ENCODE results near the gene SENP3.
A peak's percentile ranks its signal among the peaks of the same experiment; 100 is the strongest.

Gene SENP3

GRCh38 chr17:7576432-7576937 is 14.8 kb downstream of the SENP3 start:
- DNase-seq (ENCODE audit: low read depth in 2 of 2), result no peak

DNA sequence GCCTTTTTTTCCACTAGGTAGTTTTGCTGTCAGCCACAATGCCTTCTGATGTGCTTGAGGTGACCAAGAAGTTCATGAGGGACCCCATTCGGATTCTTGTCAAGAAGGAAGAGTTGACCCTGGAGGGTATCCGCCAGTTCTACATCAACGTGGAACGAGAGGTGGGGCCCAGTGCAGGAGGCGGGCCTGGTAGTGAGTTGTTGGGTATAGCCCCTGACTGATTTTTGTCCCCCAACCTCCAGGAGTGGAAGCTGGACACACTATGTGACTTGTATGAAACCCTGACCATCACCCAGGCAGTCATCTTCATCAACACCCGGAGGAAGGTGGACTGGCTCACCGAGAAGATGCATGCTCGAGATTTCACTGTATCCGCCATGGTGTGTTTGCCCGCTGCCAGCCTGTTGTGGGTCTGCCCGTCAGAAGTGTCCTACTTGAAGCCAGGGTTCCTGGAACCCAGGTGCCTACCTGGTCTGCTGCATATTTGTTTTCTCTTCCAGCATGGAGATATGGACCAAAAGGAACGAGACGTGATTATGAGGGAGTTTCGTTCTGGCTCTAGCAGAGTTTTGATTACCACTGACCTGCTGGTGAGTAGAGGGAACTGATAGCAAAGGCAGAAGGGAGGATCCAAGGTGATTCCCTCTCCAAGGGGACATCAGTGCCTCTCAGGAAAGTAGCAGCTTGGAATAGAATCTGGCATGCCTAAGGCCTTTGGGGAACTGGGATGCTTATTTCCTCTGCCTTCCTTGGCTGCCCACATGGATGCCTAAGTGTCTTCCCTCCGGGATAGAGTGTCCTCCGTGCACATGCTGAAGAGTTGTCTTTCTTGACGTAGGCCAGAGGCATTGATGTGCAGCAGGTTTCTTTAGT is 15.8 kb downstream of the SENP3 start:
- no peak for DNase-seq (ENCODE audit: low read depth in 2 of 2)

- peak; percentile 53 to 55 for DNase-seq (ENCODE audit: low read depth in 2 of 2)
These were observed 17.5 kb downstream of the SENP3 start, which contains the start of gene CD68 for GRCh38 chr17:7579001-7579833. Gene CD68, plus strand, starts transcription at chr17:7579638. Its CDS starts 40 bp downstream, at chr17:7579678.

GRCh38 chr17:7579834-7580603 is 18.3 kb downstream of the SENP3 start:
- no peak for DNase-seq (ENCODE audit: low read depth in 2 of 2)

DNA sequence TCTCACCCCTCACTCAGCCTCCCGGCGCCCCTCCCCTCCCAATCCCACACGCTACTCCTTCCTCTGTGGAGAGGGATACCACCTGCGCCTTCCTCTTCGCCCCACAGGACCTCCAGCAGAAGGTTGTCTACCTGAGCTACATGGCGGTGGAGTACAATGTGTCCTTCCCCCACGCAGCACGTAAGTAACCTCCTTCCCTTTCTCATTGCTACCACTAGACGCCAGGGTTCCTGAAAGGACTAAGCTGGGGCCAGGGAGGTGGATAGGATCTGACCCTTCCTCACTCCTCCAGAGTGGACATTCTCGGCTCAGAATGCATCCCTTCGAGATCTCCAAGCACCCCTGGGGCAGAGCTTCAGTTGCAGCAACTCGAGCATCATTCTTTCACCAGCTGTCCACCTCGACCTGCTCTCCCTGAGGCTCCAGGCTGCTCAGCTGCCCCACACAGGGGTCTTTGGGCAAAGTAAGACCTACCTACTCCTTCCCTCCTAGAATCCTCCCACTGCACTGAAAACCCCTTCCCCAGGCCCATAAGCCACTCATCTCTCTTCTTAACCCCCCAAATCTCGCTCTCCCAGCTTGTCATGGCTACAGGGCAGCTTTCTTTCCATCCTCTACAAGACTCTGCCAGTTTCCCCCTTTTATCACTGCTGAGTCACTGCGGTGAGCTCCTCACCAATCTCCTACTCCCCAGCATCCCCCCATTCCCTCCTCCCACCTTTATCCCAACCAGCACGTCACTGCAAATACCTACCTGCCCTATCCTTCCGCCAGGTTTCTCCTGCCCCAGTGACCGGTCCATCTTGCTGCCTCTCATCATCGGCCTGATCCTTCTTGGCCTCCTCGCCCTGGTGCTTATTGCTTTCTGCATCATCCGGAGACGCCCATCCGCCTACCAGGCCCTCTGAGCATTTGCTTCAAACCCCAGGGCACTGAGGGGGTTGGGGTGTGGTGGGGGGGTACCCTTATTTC is 19.2 kb downstream of the SENP3 start:
- no peak for DNase-seq (ENCODE audit: low read depth in 2 of 2)

DNA sequence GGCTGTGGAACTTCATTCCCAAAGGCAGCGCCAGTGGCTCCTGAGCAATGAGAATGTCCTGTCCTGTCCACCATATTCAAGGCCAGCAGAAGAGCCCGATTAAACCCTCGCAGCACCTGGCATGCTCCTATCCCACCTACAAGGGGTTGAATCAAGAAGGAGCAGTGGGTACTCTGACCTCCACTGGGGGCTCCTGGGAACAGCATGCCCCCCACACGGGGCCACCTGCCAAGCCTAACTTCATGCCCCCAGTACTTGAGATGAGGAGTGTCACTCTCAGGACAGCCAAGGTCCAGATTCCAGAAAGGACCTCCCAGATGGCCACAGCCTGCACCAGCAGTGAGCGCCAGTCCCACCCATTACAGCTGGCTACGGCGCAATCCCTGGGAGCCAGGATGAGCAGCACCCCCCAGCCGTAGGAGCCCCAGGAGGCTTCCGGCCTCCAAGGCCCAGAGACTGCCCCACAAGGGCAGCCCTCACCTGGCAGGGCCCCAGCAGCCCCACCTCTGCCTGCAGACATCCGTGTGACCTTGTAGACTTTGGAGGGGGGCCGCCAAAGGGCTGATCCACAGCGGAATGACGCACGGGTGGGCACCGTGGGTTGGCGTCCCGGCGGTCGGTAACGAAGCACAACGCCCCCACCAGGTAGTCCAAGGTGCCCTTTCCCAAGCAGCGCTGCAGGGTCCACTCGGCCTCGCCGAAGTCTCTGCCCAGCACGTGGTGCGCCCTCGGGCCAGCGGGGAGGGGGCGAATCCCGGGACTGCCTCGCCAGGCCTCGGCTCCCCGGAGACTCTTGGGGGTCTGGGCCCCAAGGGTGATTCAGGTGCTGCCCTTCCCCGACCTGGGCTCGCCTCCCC is 20.9 kb downstream of the SENP3 start:
- no peak for DNase-seq (ENCODE audit: low read depth in 2 of 2)

DNA sequence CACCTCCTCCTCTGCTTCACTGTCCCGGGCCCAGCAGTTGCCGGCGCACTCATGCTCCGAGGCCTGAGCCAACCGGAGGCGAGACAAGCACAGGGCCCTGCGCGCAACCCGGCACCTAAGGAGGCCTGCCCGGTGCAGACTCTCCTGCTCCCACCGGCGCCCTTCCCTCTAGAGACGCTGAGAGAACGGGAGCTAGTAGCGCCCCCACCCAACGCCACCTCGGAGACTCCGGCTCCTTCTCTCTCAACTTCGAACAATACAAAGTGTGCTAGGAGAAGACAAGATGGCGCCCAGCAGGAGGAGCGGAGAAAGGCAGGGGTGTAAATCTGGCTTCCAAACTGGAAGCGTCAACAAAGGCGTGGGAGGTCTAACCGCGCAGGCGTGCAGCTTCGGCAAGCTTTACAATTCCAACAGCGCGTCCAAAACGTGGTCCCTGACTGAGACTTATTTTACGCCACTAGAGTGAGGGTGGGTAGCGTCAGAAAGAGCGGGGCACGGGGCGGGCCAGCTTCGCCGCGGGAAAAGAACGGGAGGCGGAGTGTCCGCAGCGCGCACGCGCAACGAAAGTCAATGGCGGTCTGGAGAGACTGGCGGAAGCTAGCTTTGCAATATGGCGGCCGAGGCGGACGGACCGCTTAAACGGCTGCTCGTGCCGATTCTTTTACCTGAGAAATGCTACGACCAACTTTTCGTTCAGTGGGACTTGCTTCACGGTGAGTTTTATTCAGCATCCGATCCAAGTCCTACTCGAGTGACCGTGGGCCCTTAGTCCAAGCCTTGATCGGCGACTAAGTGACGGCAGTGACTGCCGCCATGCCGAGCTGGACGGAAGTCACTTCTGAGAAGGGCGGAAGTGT is 21.8 kb downstream of the SENP3 start, which contains the start of gene MPDU1:
MPDU1 (plus strand) TSS at position 600 of the 857 bp plus-strand sequence; CDS start at position 611, 11 bp downstream.
- peak; percentile 90 to 91 for DNase-seq (ENCODE audit: low read depth in 2 of 2)

- no peak for DNase-seq (ENCODE audit: low read depth in 2 of 2)
These were observed 25.1 kb downstream of the SENP3 start for GRCh38 chr17:7586673-7587419.

DNA sequence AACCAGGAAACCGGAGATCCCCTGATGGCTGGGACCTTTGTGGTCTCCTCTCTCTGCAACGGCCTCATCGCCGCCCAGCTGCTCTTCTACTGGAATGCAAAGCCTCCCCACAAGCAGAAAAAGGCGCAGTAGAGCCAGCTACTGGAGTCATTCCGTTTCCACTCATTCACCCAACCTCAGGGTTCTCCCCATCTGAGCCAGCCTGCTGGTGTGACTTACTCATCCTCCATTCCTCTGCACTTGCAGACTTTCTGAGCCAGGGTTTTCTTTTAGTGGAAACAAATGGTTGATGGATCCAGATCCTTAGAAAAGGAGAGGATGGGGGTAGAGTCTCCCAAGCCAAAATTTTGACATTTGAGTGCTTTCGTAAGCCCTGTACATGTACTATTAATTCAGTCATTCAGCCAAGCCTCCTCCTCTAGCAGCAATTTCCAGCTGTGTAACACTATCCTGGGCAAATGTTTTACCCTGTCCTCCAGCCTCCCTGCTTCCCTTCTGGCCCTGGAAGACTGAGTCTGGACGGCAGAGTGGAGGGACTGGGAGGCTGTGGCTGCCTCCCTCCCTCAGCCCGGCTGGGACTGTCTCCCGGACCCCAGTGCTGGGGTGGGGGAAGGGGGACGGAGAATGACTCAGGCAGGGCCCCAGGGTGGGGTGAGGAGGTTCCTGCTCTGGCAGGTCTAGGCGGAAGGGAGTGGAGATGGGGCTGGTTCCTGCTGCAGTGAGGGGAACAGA is 25.9 kb downstream of the SENP3 start:
- no peak for DNase-seq (ENCODE audit: low read depth in 2 of 2)

GRCh38 chr17:7588553-7589203 is 27.0 kb downstream of the SENP3 start:
- DNase-seq (ENCODE audit: low read depth in 2 of 2), result no peak

DNA sequence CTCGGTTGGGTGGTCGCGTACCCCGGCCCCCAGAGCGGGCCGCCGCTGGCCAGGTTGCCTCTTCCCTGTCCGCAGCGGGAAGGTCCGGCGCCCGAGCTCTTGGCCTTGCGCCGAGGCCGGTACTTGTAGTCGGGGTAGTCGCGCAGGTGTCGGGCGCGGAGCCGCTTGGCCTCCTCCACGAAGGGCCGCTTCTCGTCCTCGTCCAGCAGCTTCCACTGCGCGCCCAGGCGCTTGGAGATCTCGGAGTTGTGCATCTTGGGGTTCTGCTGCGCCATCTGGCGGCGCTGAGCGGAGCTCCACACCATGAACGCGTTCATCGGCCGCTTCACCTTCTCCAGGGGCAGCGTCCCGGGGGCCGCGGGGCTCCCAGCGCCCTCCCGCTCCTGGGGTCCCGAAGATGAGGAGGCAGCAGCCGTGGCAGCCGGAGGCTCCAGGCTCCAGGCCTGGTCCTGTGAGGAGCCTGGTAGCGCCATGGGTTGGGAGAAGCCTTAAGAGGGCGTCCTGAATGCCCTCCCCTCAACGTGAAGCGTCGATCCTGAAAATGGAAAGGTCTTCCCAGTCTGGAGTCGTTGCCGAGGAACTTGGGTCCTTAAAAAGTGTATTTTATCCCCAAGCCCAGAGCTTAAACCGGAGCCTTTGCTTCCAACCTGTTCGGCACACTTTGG is 27.6 kb downstream of the SENP3 start:
- peak; percentile 37 to 38 for DNase-seq (ENCODE audit: low read depth in 2 of 2)

GRCh38 chr17:7589891-7590691 is 28.4 kb downstream of the SENP3 start, which contains the start of gene SOX15:
Gene SOX15, minus strand, starts transcription at chr17:7590094. Its CDS starts 418 bp downstream, at chr17:7589676.
- no peak for DNase-seq (ENCODE audit: low read depth in 2 of 2)

GRCh38 chr17:7590743-7591142 is 29.0 kb downstream of the SENP3 start:
- no peak for DNase-seq (ENCODE audit: low read depth in 2 of 2)

GRCh38 chr17:7591596-7591995 is 29.9 kb downstream of the SENP3 start:
- DNase-seq (ENCODE audit: low read depth in 2 of 2), result no peak

Measured in activated CD8-positive, alpha-beta memory T cell treated with anti-CD3 and anti-CD28 coated beads for 4 hours (primary cell).